Retinal pigment epithelial cell (primary cell): Measurements from ENCODE around the gene DCP1A.
"Not testable (repeated sequence)": the region's sequence is repeated elsewhere in the genome, so short reads cannot be mapped to it uniquely, and the experiment has no call there.

ENCODE experiments used
- DNase-seq: peaks from one replicate; pipeline ENCODE4 v3.0.0-alpha.2; 2010; ENCODE audit warnings: low read depth
- H3K4me3 ChIP-seq: 2 replicates; pipeline ENCODE4 v1.5.1; 2011; ENCODE audit warnings: mild to moderate bottlenecking, low read length, control low read depth, moderate library complexity
- CTCF ChIP-seq: conservative IDR thresholded peaks from 2 replicates; pipeline ENCODE4 v1.5.1; 2011; ENCODE audit warnings: low read depth, low read length, control low read depth, inconsistent platforms

The DCP1A gene

GRCh38 chr3:53303549-53303948, 43.8 kb downstream of the DCP1A start:
- no peak overlapping the region for H3K4me3 ChIP-seq
- TF ChIP-seq CTCF: no peak
- no peak for DNase-seq

GRCh38 chr3:53300826-53301225, 46.5 kb downstream of the DCP1A start:
- H3K4me3 ChIP-seq: no peak overlapping the region
- no peak for DNase-seq
- TF ChIP-seq CTCF: no peak

- H3K4me3 ChIP-seq: not testable (repeated sequence)
Observed at GRCh38 chr3:53299611-53300023, 47.7 kb downstream of the DCP1A start.

GRCh38 chr3:53295410-53295809, 51.9 kb downstream of the DCP1A start:
- no peak for TF ChIP-seq CTCF
- no peak for DNase-seq
- H3K4me3 ChIP-seq: no peak overlapping the region

More at GRCh38 chr3:53299611-53300023, 47.7 kb downstream of the DCP1A start:
- DNase-seq: not testable (repeated sequence)
- peak; percentile 82 for TF ChIP-seq CTCF

- no peak for DNase-seq
- no peak for TF ChIP-seq CTCF
- H3K4me3 ChIP-seq: no peak overlapping the region
Observed at GRCh38 chr3:53293867-53294266, 53.5 kb downstream of the DCP1A start.

GRCh38 chr3:53288214-53288613, 59.1 kb downstream of the DCP1A start:
- DNase-seq: no peak
- no peak for TF ChIP-seq CTCF
- no peak overlapping the region for H3K4me3 ChIP-seq

- DNase-seq: no peak
- no peak for TF ChIP-seq CTCF
- H3K4me3 ChIP-seq: no peak overlapping the region
Observed at GRCh38 chr3:53287131-53287629, 60.2 kb downstream of the DCP1A start.
